Stimulated activated CD8-positive, alpha-beta memory T cell treated with anti-CD3 and anti-CD28 coated beads, Interleukin-4, amount 100 ng/mL, for 1 hour (primary cell): ENCODE data around the gene DNAH6.
"Not testable (repeated sequence)": the region's sequence is repeated elsewhere in the genome, so short reads cannot be mapped to it uniquely, and the experiment has no call there.

ENCODE experiments used
- DNase-seq, 2 donors: peaks; one replicate each; pipeline ENCODE4 v3.0.0-alpha.2; 2020; ENCODE audit warnings: low read depth in 2 of 2, low spot score in 1 of 2

The DNAH6 gene

GRCh38 chr2:84866122-84866521 lies 349.8 kb downstream of the DNAH6 start:
- DNase-seq, result no peak

GRCh38 chr2:84868327-84868726 lies 352.0 kb downstream of the DNAH6 start:
- not testable (repeated sequence) for DNase-seq
